Mucosa of rectum (tissue), 2 donors: ENCODE results near the gene FAHD2A.
"Not testable (repeated sequence)": the region's sequence is repeated elsewhere in the genome, so short reads cannot be mapped to it uniquely, and the experiment has no call there.

Experiments
- H3K27ac ChIP-seq, 2 donors: one replicate each; pipeline ENCODE4 v1.7.0; 2013; ENCODE audit warnings: inconsistent platforms in 2 of 2, low read depth in 2 of 2, low read length in 2 of 2
- H3K27me3 ChIP-seq, 2 donors: one replicate each; pipeline ENCODE4 v1.7.0; 2013; ENCODE audit warnings: low read length in 2 of 2; ENCODE audit not compliant: control insufficient read depth in 2 of 2, insufficient read depth in 2 of 2
- H3K36me3 ChIP-seq, 2 donors: one replicate each; pipeline ENCODE4 v1.7.0; 2013; ENCODE audit warnings: low read length in 2 of 2; ENCODE audit not compliant: control insufficient read depth in 2 of 2, insufficient read depth in 2 of 2
- H3K4me1 ChIP-seq, 2 donors: one replicate each; pipeline ENCODE4 v1.7.0; 2013; ENCODE audit warnings: low read length in 2 of 2, mild to moderate bottlenecking in 1 of 2; ENCODE audit not compliant: control insufficient read depth in 2 of 2, insufficient read depth in 2 of 2
- H3K4me3 ChIP-seq, 2 donors: one replicate each; pipeline ENCODE4 v1.7.0; 2013; ENCODE audit warnings: low read length in 2 of 2
- H3K9ac ChIP-seq, 2 donors: one replicate each; pipeline ENCODE4 v1.7.0; 2013; ENCODE audit warnings: low read length in 2 of 2, low read depth in 1 of 2, mild to moderate bottlenecking in 1 of 2
- H3K9me3 ChIP-seq, 2 donors: one replicate each; pipeline ENCODE4 v1.7.0; 2013; ENCODE audit warnings: low read length in 2 of 2; ENCODE audit not compliant: control insufficient read depth in 2 of 2
- donor health status: healthy.
- donor health status: Normal muscosa, but diverticular disease.

Gene FAHD2A

DNA sequence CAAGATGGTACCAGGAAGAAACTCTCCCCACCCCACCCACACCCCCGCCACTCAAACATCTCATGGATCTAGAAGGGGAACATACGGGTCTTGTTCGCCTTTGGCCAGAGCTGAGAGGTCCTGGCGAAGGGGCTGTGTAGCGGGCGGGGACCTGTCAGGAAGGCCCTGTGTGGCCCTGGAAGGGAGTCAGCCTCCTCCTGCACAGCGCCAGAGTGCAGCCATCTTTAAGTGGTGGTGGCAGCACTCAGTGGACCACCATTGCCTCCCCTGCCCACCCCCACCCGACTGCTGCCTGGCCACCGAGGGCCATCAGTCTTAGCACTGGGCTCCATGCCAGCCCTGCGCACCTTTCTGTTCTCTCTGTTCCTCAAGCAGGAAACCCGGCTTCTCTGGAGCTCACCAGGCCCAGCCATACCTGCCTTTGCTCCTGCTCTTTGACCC is 11.6 kb upstream of the FAHD2A start:
- no peak overlapping the region for H3K9ac ChIP-seq
- H3K36me3 ChIP-seq, result no peaks in the 10 kb centered on the region
- no peaks in the 10 kb centered on the region for H3K27me3 ChIP-seq
- H3K4me1 ChIP-seq, result peaks cover 6 to 17% of the 10 kb centered on the region in 2 donors
- H3K4me3 ChIP-seq, result no peak overlapping the region
- no peaks in the 10 kb centered on the region for H3K9me3 ChIP-seq
- peak overlapping the region in 1 of 2 donors; percentile 85 for H3K27ac ChIP-seq

DNA sequence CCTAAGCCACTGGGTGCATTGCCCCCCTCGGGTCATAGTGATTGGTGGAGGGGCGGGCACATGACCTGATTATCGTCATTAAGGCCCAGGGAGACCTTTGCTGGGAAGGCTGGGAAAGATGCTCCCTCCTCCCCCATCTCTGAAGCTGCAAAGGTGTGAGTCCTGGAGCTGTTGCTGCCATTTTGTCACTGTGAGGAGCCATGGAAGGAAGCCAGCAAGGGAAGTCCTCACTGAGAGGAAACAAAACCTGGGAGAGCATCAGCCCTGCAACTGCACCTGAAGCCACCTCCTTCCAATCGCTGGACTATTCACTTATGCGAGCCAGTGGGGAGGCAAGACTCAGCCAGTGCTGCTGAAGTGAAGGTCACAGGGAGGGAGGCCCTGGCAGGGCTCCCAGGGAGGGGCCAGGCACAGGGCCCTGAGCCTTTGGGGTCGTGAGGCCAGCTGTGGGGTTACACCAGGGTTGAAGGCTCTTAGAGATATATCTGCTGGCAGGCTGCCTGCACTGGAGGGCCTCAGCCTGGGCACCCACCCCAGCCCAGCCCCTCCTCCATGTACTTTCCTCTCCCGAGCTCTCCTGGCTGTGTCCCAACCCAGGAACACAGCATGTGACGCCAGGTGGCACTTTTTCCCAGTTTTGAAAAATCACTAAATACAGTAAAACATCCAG is 10.7 kb upstream of the FAHD2A start:
- Histone ChIP-seq H3K9me3 (no peaks in the 10 kb centered on the region), H3K36me3 (no peaks in the 10 kb centered on the region), H3K4me3 (no peak overlapping the region), H3K9ac (no peak overlapping the region), H3K27ac (no peak overlapping the region), H3K4me1 (peaks cover 6 to 17% of the 10 kb centered on the region in 2 donors), H3K27me3 (no peaks in the 10 kb centered on the region)

DNA sequence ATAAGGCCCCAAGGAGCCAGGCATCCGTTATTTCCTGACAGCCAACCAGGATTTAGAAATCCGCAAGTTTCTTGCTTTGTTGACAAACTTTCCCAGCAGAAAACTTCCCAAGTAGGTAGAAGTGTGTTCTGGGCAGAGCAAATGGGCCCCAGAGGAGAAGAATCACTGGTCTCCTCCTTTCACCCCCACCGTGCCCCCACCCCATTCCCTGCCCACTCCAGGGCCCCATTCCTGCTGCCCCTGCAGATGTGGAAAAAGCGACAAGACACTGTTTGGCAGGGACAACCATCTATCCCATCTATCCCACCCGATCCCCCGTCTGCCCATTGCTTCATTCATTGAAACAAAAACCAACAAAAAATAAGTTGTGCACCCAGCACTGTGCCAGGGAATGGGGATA is 10.2 kb upstream of the FAHD2A start:
- Histone ChIP-seq H3K36me3 (no peaks in the 10 kb centered on the region), H3K9me3 (no peaks in the 10 kb centered on the region), H3K4me1 (peaks cover 6 to 17% of the 10 kb centered on the region in 2 donors), H3K4me3 (no peak overlapping the region), H3K27me3 (no peaks in the 10 kb centered on the region), H3K9ac (no peak overlapping the region), H3K27ac (no peak overlapping the region)

- Histone ChIP-seq H3K27me3 (no peaks in the 10 kb centered on the region), H3K27ac (no peak overlapping the region), H3K4me3 (no peak overlapping the region), H3K9me3 (no peaks in the 10 kb centered on the region), H3K4me1 (peaks cover 6 to 17% of the 10 kb centered on the region in 2 donors), H3K36me3 (no peaks in the 10 kb centered on the region), H3K9ac (no peak overlapping the region)
Measured at GRCh38 chr2:95392730-95393455, 9.6 kb upstream of the FAHD2A start.

DNA sequence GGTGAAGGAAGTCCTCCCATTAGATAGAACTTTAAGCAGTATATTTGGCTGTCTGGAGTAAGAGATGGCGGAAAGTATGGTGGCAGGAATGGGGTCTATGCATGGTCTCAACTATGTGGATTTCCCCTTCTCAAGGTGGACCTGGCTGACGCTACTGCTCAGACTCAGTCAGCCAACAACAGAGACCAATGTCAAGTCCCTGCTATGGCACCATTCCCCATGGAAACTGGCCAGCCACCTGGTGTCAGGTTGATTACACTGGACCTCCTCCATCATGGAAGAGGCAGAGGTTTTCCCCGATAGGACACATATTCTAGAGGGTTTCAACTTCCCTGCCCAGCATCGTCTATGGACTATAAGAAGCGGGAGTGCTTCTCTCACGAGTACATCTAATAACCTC is 8.6 kb upstream of the FAHD2A start:
- no peak overlapping the region for H3K27ac ChIP-seq
- H3K27me3 ChIP-seq, result no peaks in the 10 kb centered on the region
- no peak overlapping the region for H3K4me3 ChIP-seq

DNA sequence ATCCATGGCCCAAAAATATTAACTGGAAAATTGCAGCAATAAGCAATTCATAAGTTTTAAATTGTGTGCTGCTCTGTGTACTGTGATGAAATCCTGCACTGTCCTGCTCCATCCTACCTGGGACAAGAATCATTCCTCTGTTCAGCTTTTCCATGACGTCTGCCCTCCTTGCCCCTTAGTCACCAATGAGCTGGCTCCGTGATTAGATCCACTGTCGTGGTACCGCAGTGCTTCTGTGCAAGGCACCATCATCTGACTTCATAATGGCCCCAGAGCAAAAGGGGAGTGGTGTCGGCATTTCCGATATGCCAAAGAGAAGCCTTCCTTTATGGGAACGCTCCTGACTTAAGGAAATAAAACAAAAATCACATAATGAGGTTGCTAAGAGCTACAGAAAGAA is 3.4 kb upstream of the FAHD2A start:
- H3K9me3 ChIP-seq, result no peaks in the 10 kb centered on the region
- H3K27me3 ChIP-seq, result no peaks in the 10 kb centered on the region
- no peak overlapping the region for H3K4me3 ChIP-seq
- peaks cover 15 to 17% of the 10 kb centered on the region in 2 donors for H3K4me1 ChIP-seq
- H3K27ac ChIP-seq, result no peak overlapping the region
- H3K9ac ChIP-seq, result no peak overlapping the region
- H3K36me3 ChIP-seq, result no peaks in the 10 kb centered on the region

More for the DNA sequence above, 8.6 kb upstream of the FAHD2A start:
- no peak overlapping the region for H3K9ac ChIP-seq
- no peaks in the 10 kb centered on the region for H3K9me3 ChIP-seq
- no peaks in the 10 kb centered on the region for H3K36me3 ChIP-seq
- peaks cover 6 to 17% of the 10 kb centered on the region in 2 donors for H3K4me1 ChIP-seq

GRCh38 chr2:95401480-95401879 is 1.0 kb upstream of the FAHD2A start:
- Histone ChIP-seq H3K27ac (no peak overlapping the region), H3K27me3 (no peaks in the 10 kb centered on the region), H3K4me3 (peak overlapping the region; percentile 92 to 93), H3K9ac (peak overlapping the region; percentile 87 to 97), H3K36me3 (no peaks in the 10 kb centered on the region), H3K4me1 (peaks cover 15 to 17% of the 10 kb centered on the region in 2 donors), H3K9me3 (no peaks in the 10 kb centered on the region)

GRCh38 chr2:95402004-95402369 is 521 bp upstream of the FAHD2A start:
- Histone ChIP-seq H3K4me3 (peak overlapping the region; percentile 92 to 93), H3K27ac (peak overlapping the region; percentile 82 to 84), H3K9ac (peak overlapping the region; percentile 87 to 97), H3K4me1 (peaks cover 15 to 17% of the 10 kb centered on the region in 2 donors)
- not testable (repeated sequence) for H3K36me3 ChIP-seq, H3K9me3 ChIP-seq, H3K27me3 ChIP-seq

DNA sequence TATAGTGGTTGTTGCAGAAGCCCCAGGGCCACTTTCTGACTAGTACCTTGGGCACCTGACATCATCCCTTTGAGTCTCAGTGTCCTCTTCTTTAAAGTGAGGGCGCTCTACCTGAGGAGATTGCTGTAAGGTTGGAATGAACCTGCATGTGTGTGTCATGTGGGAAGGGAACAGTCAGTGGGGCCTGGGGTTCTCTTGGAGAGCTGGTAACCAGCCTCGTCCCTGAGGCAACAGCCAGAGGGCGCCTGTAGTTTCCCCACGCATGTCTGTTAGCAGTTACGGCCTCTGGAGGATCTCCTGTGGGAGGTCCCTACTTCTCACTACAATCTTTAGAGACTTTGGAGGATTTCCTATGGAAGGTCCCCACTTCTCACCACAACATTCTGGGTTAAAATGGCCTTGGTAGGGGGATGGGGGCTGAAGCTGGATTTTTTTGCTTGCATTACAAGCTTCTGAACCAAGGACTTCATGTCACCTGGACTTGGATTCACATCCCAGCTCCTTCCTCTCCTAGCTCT is 755 bp downstream of the FAHD2A start:
- Histone ChIP-seq H3K4me3 (peak overlapping the region; percentile 92 to 93), H3K27ac (peak overlapping the region; percentile 82 to 84), H3K4me1 (peaks cover 15 to 17% of the 10 kb centered on the region in 2 donors), H3K9ac (peak overlapping the region; percentile 85 to 97)
- not testable (repeated sequence) for H3K27me3 ChIP-seq, H3K36me3 ChIP-seq, H3K9me3 ChIP-seq

GRCh38 chr2:95403824-95404223 is 1.3 kb downstream of the FAHD2A start:
- H3K36me3 ChIP-seq, H3K27me3 ChIP-seq, H3K9ac ChIP-seq, H3K9me3 ChIP-seq, H3K27ac ChIP-seq: not testable (repeated sequence)
- Histone ChIP-seq H3K4me3 (peak overlapping the region in 1 of 2 donors; percentile 93), H3K4me1 (peaks cover 15 to 17% of the 10 kb centered on the region in 2 donors)
